Measurements from ENCODE around the gene TCTA. TPM values are rescaled to one million over a fixed set of nuclear protein-coding genes. Genes with fewer than 3 reads are reported as not detected.

The TCTA gene
- total RNA-seq, 4 donors from 2014 or later, result 15.1 to 30.9 (median 24.0) TPM

GRCh38 chr3:49416867-49417266 is 4.6 kb downstream of the TCTA start:
- TF ChIP-seq CTCF (IDR thresholded peaks at IDR 0.05), result no peak
- no peak for ATAC-seq (ENCODE audit: low FRiP score)
- no peak for DNase-seq (ENCODE audit: low spot score)

GRCh38 chr3:49417516-49418120 is 5.4 kb downstream of the TCTA start:
- no peak for TF ChIP-seq CTCF (IDR thresholded peaks at IDR 0.05)
- ATAC-seq (ENCODE audit: low FRiP score) (no peak), DNase-seq (ENCODE audit: low spot score) (no peak)

GRCh38 chr3:49421890-49422378 is 9.7 kb downstream of the TCTA start:
- no peak for ATAC-seq (ENCODE audit: low FRiP score)
- TF ChIP-seq CTCF (IDR thresholded peaks at IDR 0.05), result no peak
- DNase-seq (ENCODE audit: low spot score), result no peak

- no peak for TF ChIP-seq CTCF (IDR thresholded peaks at IDR 0.05)
- DNase-seq (ENCODE audit: low spot score) (no peak), ATAC-seq (ENCODE audit: low FRiP score) (no peak)
Measured at GRCh38 chr3:49422379-49423248, 10.4 kb downstream of the TCTA start, which contains the start of gene AMT. Gene AMT, minus strand, starts transcription at chr3:49422473. Its CDS starts 23 bp downstream, at chr3:49422450.

- TF ChIP-seq CTCF (IDR thresholded peaks at IDR 0.05), result no peak
- ATAC-seq (ENCODE audit: low FRiP score) (no peak), DNase-seq (ENCODE audit: low spot score) (no peak)
Measured at GRCh38 chr3:49424816-49425215, 12.6 kb downstream of the TCTA start.

GRCh38 chr3:49427586-49427985 is 15.4 kb downstream of the TCTA start:
- ATAC-seq (ENCODE audit: low FRiP score) (no peak), DNase-seq (ENCODE audit: low spot score) (no peak)
- TF ChIP-seq CTCF (IDR thresholded peaks at IDR 0.05), result no peak

Measured in omental fat pad (tissue), 4 donors.